Chondrocyte (in vitro differentiated cells): ENCODE results near the gene DCHS2. TPM values are rescaled to one million over a fixed set of nuclear protein-coding genes. Genes with fewer than 3 reads are reported as not detected.

ENCODE experiments used
- DNase-seq: peaks from one replicate; pipeline ENCODE4 v3.0.0; 2021; ENCODE audit warnings: mixed read lengths, low spot score
- H3K27ac Mint-ChIP-seq: one replicate; pipeline ENCODE4 v1.8.0; 2021; ENCODE audit warnings: mild to moderate bottlenecking, moderate library complexity, mixed read lengths; ENCODE audit not compliant: unreplicated experiment
- H3K27me3 Mint-ChIP-seq: 2 replicates; pipeline ENCODE4 v1.8.0; 2021; ENCODE audit warnings: low read depth, mixed read lengths
- H3K36me3 Mint-ChIP-seq: 2 replicates; pipeline ENCODE4 v1.8.0; 2021; ENCODE audit warnings: low read depth, mixed read lengths
- H3K4me1 Mint-ChIP-seq: 2 replicates; pipeline ENCODE4 v1.8.0; 2021; ENCODE audit warnings: low read depth, mild to moderate bottlenecking, mixed read lengths
- H3K4me3 Mint-ChIP-seq: one replicate; pipeline ENCODE4 v1.8.0; 2021; ENCODE audit warnings: mild to moderate bottlenecking, moderate library complexity, mixed read lengths; ENCODE audit not compliant: unreplicated experiment
- H3K9me3 Mint-ChIP-seq: 2 replicates; pipeline ENCODE4 v1.8.0; 2021; ENCODE audit warnings: low read depth, mixed read lengths
- total RNA-seq: library from RNA; stranded (reverse); gene quantifications from 3 replicates; pipeline ENCODE4 v1.2.1, GENCODE V29; 2021
- TF ChIP-seq, protein P1 (sequence below): fragments of 200-600 bp; sonication (generic); IDR thresholded peaks from 2 replicates; pipeline ENCODE4 v1.5.0; 2021; ENCODE audit warnings: antibody characterized with exemption, mild to moderate bottlenecking, moderate library complexity

Gene DCHS2
- total RNA-seq, 1 donor from 2014 or later = not detected

DNA sequence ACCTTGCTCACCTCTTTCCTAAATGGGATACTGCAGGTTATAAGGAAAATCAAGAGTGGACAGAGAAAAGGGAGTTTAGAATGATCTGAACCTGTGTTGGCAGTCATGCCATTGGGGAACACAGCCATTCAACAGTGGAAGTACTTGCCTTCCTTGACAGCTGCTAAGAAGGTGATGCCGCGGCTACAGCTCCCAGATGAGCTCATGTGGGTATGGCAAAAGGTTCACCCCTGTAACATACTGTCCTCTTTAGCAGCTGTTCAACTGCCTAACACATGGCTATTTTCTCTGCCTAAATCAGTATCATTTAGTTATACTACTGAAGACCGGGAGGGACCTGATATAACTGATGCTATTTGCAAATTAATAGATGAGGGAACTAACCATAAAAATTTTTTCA, 76.8 kb downstream of the DCHS2 start:
- Mint-ChIP-seq H3K36me3 (no peaks in the 10 kb centered on the region), H3K27me3 (peaks cover 25% of the 10 kb centered on the region)

DNA sequence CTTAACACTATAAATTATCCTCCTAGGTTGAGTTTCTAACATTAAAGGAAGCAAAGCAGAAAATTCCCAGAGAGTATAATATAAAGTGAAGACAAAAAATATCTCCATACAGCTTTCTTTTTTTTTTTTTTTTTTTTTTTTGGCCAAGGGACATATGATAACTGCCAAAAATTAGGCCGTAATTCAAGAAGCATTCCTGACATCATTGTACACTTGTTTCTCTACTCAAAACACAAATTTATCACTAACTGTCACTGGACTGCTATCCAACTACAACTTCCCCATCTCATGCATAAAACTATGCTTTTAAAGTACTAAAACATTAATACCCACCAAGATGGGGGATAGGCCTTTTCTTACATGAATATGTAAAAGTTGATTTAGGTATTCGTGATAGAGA, 77.2 kb downstream of the DCHS2 start:
- peaks cover 17% of the 10 kb centered on the region for H3K4me1 Mint-ChIP-seq
- H3K9me3 Mint-ChIP-seq = peaks cover 5% of the 10 kb centered on the region
- H3K27me3 Mint-ChIP-seq = peaks cover 23% of the 10 kb centered on the region
- no peak for DNase-seq
- no peaks in the 10 kb centered on the region for H3K36me3 Mint-ChIP-seq
- no peak overlapping the region for H3K4me3 Mint-ChIP-seq
- TF ChIP-seq, protein P1, sequence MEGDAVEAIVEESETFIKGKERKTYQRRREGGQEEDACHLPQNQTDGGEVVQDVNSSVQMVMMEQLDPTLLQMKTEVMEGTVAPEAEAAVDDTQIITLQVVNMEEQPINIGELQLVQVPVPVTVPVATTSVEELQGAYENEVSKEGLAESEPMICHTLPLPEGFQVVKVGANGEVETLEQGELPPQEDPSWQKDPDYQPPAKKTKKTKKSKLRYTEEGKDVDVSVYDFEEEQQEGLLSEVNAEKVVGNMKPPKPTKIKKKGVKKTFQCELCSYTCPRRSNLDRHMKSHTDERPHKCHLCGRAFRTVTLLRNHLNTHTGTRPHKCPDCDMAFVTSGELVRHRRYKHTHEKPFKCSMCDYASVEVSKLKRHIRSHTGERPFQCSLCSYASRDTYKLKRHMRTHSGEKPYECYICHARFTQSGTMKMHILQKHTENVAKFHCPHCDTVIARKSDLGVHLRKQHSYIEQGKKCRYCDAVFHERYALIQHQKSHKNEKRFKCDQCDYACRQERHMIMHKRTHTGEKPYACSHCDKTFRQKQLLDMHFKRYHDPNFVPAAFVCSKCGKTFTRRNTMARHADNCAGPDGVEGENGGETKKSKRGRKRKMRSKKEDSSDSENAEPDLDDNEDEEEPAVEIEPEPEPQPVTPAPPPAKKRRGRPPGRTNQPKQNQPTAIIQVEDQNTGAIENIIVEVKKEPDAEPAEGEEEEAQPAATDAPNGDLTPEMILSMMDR = no peak
- H3K27ac Mint-ChIP-seq = no peak overlapping the region

More for the DNA sequence above, 76.8 kb downstream of the DCHS2 start:
- Mint-ChIP-seq H3K4me1 (peaks cover 17% of the 10 kb centered on the region), H3K4me3 (no peak overlapping the region), H3K27ac (no peak overlapping the region), H3K9me3 (peaks cover 5% of the 10 kb centered on the region)
- no peak for DNase-seq
- TF ChIP-seq, protein P1 = no peak

DNA sequence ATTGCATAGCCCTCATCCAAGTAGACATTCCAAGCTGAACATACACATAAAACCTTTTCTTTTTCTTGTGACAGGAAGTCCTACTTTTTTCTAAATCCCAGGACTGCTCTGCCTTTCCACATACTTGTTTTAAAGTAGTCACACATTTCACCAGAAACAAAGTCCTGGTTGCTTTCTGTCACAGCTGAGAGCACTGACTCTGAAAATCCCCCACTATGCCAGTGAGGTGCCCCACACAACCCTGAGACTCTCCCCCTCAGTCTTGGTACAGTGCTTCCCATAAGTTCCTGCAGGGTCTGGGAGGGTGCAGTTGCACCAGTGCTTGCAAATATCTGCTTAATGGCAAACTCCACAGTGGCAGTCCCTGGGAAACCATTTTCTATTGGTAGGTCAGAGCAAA, 84.2 kb downstream of the DCHS2 start:
- Mint-ChIP-seq H3K27me3 (peaks cover 19% of the 10 kb centered on the region), H3K36me3 (no peaks in the 10 kb centered on the region), H3K4me3 (no peak overlapping the region), H3K27ac (no peak overlapping the region), H3K4me1 (no peaks in the 10 kb centered on the region), H3K9me3 (peaks cover 5% of the 10 kb centered on the region)
- DNase-seq = no peak
- TF ChIP-seq, protein P1 = no peak

DNA sequence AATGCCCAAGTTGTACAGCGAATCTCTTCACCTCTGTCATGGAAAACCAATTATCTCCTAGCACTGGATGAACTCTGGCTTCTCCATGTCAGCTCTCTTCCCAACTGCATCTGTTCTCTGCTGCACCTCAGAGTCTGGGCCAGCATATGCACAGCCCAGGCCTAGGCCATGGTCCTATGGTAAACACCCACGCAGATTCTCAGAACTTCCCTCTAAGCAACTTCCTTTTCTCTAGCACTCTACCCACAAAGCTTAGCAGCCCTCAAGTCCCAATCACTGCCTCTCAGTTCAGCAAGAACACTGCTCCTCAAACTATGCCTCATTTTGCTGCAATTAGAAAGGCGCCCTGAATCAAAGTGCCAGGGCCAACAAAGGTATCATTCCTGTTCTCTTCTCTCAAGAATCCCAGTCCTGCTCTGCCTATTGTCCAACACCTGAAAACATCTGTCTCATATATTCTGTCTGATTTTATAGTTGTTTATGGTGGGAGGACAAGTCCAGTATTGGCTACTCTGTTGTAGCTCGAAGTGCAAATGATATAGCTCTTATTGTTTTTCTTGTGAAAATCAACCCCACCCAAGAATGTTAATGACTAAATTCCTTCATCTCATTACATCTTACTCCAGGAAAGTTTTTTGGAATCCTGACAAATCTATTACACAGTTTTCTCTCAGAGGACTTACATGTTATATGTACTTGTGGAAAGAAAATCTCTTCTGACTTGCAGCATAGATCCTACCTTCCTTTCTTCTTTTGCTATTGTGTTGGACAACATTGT, 85.4 kb downstream of the DCHS2 start:
- H3K27me3 Mint-ChIP-seq = peaks cover 20% of the 10 kb centered on the region
- H3K27ac Mint-ChIP-seq = no peak overlapping the region
- no peaks in the 10 kb centered on the region for H3K36me3 Mint-ChIP-seq
- no peaks in the 10 kb centered on the region for H3K4me1 Mint-ChIP-seq
- no peak overlapping the region for H3K4me3 Mint-ChIP-seq
- TF ChIP-seq, protein P1 = no peak
- H3K9me3 Mint-ChIP-seq = peaks cover 5% of the 10 kb centered on the region
- DNase-seq = no peak

DNA sequence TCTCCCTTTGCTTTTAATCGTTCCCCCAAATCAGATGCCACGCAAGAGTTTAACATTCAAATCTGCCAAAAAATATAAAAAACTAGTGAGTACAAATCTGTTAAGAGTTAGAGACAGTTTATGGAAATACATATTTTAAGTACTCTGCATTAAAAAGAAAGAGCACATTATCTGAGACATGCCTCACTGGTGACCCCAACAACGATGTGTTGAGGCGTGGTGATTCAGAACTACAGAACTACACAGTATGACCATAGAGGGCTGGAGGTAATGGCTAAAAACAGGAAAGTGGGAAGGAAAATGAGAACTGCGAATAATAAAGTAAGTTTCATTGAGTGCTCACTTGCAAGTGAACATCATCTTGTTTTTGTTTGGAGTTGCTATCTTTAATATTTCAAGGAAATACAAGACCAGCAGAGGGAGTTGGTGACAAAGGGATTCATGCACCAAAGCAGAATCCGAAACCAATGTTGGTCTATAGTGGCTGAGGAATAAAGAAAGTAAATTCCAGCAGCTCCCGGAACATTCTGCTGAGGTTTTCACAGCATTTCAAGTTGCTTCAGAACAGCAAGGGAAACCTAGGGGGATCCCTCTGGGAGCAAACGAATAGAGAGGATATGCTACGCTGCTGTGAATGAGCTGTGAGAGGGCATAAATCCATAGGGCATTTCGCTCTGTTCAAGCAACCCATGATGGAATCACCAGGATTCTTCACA, 92.2 kb downstream of the DCHS2 start:
- H3K27ac Mint-ChIP-seq = no peak overlapping the region
- TF ChIP-seq, protein P1 = peak; percentile 69
- DNase-seq = no peak
- H3K4me1 Mint-ChIP-seq = no peaks in the 10 kb centered on the region
- H3K36me3 Mint-ChIP-seq = no peaks in the 10 kb centered on the region
- H3K9me3 Mint-ChIP-seq = no peaks in the 10 kb centered on the region
- peaks cover 42% of the 10 kb centered on the region for H3K27me3 Mint-ChIP-seq
- no peak overlapping the region for H3K4me3 Mint-ChIP-seq
